Type B pancreatic cell (in vitro differentiated cells): ENCODE data around the gene SPPL2C. TPM values are rescaled to one million over a fixed set of nuclear protein-coding genes. Genes with fewer than 3 reads are reported as not detected.

Source experiments
- DNase-seq: peaks from one replicate; pipeline ENCODE4 v3.0.0; 2021; ENCODE audit warnings: mixed read lengths; ENCODE audit not compliant: unreplicated experiment; ENCODE audit errors: extremely low spot score
- H3K27ac Mint-ChIP-seq: 2 replicates; pipeline ENCODE4 v1.8.0; 2021; ENCODE audit warnings: mild to moderate bottlenecking, mixed read lengths
- H3K27me3 Mint-ChIP-seq: 2 replicates; pipeline ENCODE4 v1.8.0; 2021; ENCODE audit warnings: mixed read lengths
- H3K36me3 Mint-ChIP-seq: 2 replicates; pipeline ENCODE4 v1.8.0; 2021; ENCODE audit warnings: mixed read lengths
- H3K4me1 Mint-ChIP-seq: one replicate; pipeline ENCODE4 v1.8.0; 2021; ENCODE audit warnings: mixed read lengths; ENCODE audit not compliant: unreplicated experiment
- H3K4me3 Mint-ChIP-seq: 2 replicates; pipeline ENCODE4 v1.8.0; 2021; ENCODE audit warnings: mild to moderate bottlenecking, mixed read lengths
- H3K9me3 Mint-ChIP-seq: 2 replicates; pipeline ENCODE4 v1.8.0; 2021; ENCODE audit warnings: mixed read lengths
- CTCF ChIP-seq: fragments of 200-600 bp; sonication (generic); conservative IDR thresholded peaks from 2 replicates; pipeline ENCODE4 v1.5.0; 2021; ENCODE audit warnings: antibody characterized with exemption, mild to moderate bottlenecking
- total RNA-seq: library from RNA; stranded (reverse); gene quantifications from 2 replicates; pipeline ENCODE4 v1.2.1, GENCODE V29; 2021; ENCODE audit warnings: low replicate concordance

SPPL2C gene
- total RNA-seq, 1 donor from 2014 or later: not detected

GRCh38 chr17:45863857-45864654 lies 19.4 kb downstream of the SPPL2C start:
- Mint-ChIP-seq H3K9me3 (no peaks in the 10 kb centered on the region), H3K36me3 (no peaks in the 10 kb centered on the region), H3K4me1 (no peaks in the 10 kb centered on the region), H3K27me3 (peaks cover 53% of the 10 kb centered on the region), H3K27ac (no peak overlapping the region), H3K4me3 (no peak overlapping the region)
- TF ChIP-seq CTCF: no peak
- no peak for DNase-seq

- H3K9me3 Mint-ChIP-seq: no peaks in the 10 kb centered on the region
- peaks cover 8% of the 10 kb centered on the region for H3K4me1 Mint-ChIP-seq
- no peak overlapping the region for H3K27ac Mint-ChIP-seq
- H3K36me3 Mint-ChIP-seq: no peaks in the 10 kb centered on the region
- no peak overlapping the region for H3K4me3 Mint-ChIP-seq
- peaks cover 50% of the 10 kb centered on the region for H3K27me3 Mint-ChIP-seq
- DNase-seq: no peak
- no peak for TF ChIP-seq CTCF
Measured at GRCh38 chr17:45867171-45867570, 22.5 kb downstream of the SPPL2C start.

- H3K27me3 Mint-ChIP-seq: peaks cover 49% of the 10 kb centered on the region
- H3K36me3 Mint-ChIP-seq: no peaks in the 10 kb centered on the region
- TF ChIP-seq CTCF: no peak
- H3K4me3 Mint-ChIP-seq: no peak overlapping the region
- H3K9me3 Mint-ChIP-seq: no peaks in the 10 kb centered on the region
- no peak overlapping the region for H3K27ac Mint-ChIP-seq
- DNase-seq: no peak
- H3K4me1 Mint-ChIP-seq: peaks cover 8% of the 10 kb centered on the region
Measured at GRCh38 chr17:45867702-45868101, 23.0 kb downstream of the SPPL2C start.

DNA sequence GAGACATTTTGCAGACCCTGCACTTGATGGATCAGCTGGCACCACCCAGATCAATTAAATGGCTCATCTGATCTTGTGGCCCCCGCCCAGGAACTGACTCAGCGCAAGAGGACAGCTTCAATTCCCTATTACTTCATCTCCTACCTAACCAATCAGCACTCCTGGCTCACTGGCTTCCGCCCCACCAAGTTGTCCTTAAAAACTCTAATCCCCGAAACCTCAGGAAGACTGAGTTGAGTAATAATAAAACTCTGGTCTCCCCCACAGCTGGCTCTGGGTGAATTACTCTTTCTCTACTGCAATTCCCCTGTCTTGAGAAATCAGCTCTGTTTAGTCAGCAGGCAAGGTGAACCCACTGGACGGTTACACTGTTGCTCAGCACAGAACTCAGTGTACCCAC lies 23.6 kb downstream of the SPPL2C start:
- Mint-ChIP-seq H3K36me3 (no peaks in the 10 kb centered on the region), H3K4me3 (no peak overlapping the region)
- TF ChIP-seq CTCF: no peak

GRCh38 chr17:45869676-45870341 lies 25.1 kb downstream of the SPPL2C start:
- peaks cover 16% of the 10 kb centered on the region for H3K4me1 Mint-ChIP-seq
- peaks cover 37% of the 10 kb centered on the region for H3K27me3 Mint-ChIP-seq
- H3K9me3 Mint-ChIP-seq: no peaks in the 10 kb centered on the region
- TF ChIP-seq CTCF: no peak
- peak overlapping the region; percentile 35 for H3K4me3 Mint-ChIP-seq
- no peaks in the 10 kb centered on the region for H3K36me3 Mint-ChIP-seq
- no peak for DNase-seq
- no peak overlapping the region for H3K27ac Mint-ChIP-seq

More for the DNA sequence above, 23.6 kb downstream of the SPPL2C start:
- peaks cover 46% of the 10 kb centered on the region for H3K27me3 Mint-ChIP-seq
- peaks cover 11% of the 10 kb centered on the region for H3K4me1 Mint-ChIP-seq
- no peaks in the 10 kb centered on the region for H3K9me3 Mint-ChIP-seq
- H3K27ac Mint-ChIP-seq: no peak overlapping the region
- DNase-seq: no peak
